ENCODE results near the gene TRIM8. TPM values are rescaled to one million over a fixed set of nuclear protein-coding genes. Genes with fewer than 3 reads are reported as not detected.
A peak's percentile ranks its signal among the peaks of the same experiment; 100 is the strongest.

TRIM8 gene
- total and polyA plus RNA-seq, 2 donors (not counting 3 experiments of a cell fraction or from before 2014, with no cell fraction given) = 74.1 to 114 TPM

- Histone ChIP-seq H3K4me1 (ENCODE audit: control insufficient read depth, extremely low read depth, insufficient read depth, low read length) (peaks cover 26% of the 10 kb centered on the region), H3K79me2 (ENCODE audit: control insufficient read depth, insufficient read depth, low read length) (peaks cover 45% of the 10 kb centered on the region), H3K27ac (ENCODE audit: insufficient read depth, low read depth, low read length) (peak overlapping the region; percentile 86), H3K27me3 (ENCODE audit: control insufficient read depth in 2 of 2, insufficient read depth in 2 of 2, low read length in 2 of 2) (no peaks in the 10 kb centered on the region), H2AFZ (ENCODE audit: low read depth, low read length) (no peak overlapping the region), H3K9me1 (replicated peaks; ENCODE audit: control insufficient read depth, extremely low read depth, insufficient read depth, low read length) (no peaks in the 10 kb centered on the region), H3K9me3 (replicated peaks; ENCODE audit: control insufficient read depth, insufficient read depth, low read length) (no peaks in the 10 kb centered on the region), H3K9ac (replicated peaks; ENCODE audit: extremely low read depth, insufficient read depth, low read length) (peak overlapping the region; percentile 88), H3K4me3 (replicated peaks in 1 of 3; ENCODE audit: insufficient read depth in 1 of 3, low read depth in 1 of 3, low read length in 3 of 3) (peak overlapping the region; percentile 56 to 86 (median 69)), H3K36me3 (ENCODE audit: control insufficient read depth in 2 of 2, extremely low read depth in 1 of 2, insufficient read depth in 2 of 2, low read length in 2 of 2) (peaks cover 0 to 3% of the 10 kb centered on the region in 2 experiments), H4K20me1 (replicated peaks; ENCODE audit: control insufficient read depth, extremely low read depth, insufficient read depth, low read length) (no peaks in the 10 kb centered on the region), H3K4me2 (ENCODE audit: insufficient read depth, low read length) (peak overlapping the region; percentile 72)
- dilution Hi-C loops (cut with MboI; ENCODE audit: extremely low pct_ligation_motif_present, low sequenced_read_pairs) = no loop called here
- intact Hi-C loops (cut with micrococcal nuclease) = loop anchor here (1.0 to 2.0 kb wide), 2 partner anchors 45 to 140 kb away; partner anchors contain the start of gene SUFU
- TF ChIP-seq, protein P1, sequence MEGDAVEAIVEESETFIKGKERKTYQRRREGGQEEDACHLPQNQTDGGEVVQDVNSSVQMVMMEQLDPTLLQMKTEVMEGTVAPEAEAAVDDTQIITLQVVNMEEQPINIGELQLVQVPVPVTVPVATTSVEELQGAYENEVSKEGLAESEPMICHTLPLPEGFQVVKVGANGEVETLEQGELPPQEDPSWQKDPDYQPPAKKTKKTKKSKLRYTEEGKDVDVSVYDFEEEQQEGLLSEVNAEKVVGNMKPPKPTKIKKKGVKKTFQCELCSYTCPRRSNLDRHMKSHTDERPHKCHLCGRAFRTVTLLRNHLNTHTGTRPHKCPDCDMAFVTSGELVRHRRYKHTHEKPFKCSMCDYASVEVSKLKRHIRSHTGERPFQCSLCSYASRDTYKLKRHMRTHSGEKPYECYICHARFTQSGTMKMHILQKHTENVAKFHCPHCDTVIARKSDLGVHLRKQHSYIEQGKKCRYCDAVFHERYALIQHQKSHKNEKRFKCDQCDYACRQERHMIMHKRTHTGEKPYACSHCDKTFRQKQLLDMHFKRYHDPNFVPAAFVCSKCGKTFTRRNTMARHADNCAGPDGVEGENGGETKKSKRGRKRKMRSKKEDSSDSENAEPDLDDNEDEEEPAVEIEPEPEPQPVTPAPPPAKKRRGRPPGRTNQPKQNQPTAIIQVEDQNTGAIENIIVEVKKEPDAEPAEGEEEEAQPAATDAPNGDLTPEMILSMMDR (IDR thresholded peaks at IDR 0.05; ENCODE audit: extremely low read depth in 1 of 2, insufficient read depth in 1 of 2, low read depth in 1 of 2, low read length in 2 of 2) = no peak
- TF ChIP-seq POLR2AphosphoS5 (IDR thresholded peaks at IDR 0.05; ENCODE audit: insufficient read depth, low read depth, low read length) (peak; percentile 83), POLR2A (IDR thresholded peaks at IDR 0.05; ENCODE audit: low read depth, low read length) (peak; percentile 60)
- DNase-seq (ENCODE audit: low read depth, low spot score) = peak; percentile 79
- ChIA-PET POLR2A (no interaction called here), CTCF (interaction anchor here (1.2 to 6.9 kb wide), 10 partner anchors 8 to 140 kb away, joined by 3 to 110 read pairs (median 11); partner anchors contain the start of genes ACTR1A and SUFU)
- FAIRE-seq = peak; percentile 74
- no TSS peak for BruUV-seq (replicated peaks)
Measured at GRCh38 chr10:102643336-102644065, 778 bp upstream of the TRIM8 start.

Measured in endothelial cell of umbilical vein (primary cell).